ENCODE measurements around the gene TMBIM4. TPM values are rescaled to one million over a fixed set of nuclear protein-coding genes. Genes with fewer than 3 reads are reported as not detected.

Gene TMBIM4
- total and polyA plus RNA-seq, 4 donors: 124 to 236 (median 169) TPM

- H3K4me1 ChIP-seq (ENCODE audit: control insufficient read depth in 5 of 5, insufficient read depth in 5 of 5, low read length in 5 of 5): peaks cover 0 to 8% (median 1%) of the 10 kb centered on the region in 5 donors
- H3K9ac ChIP-seq (ENCODE audit: insufficient read depth in 1 of 2, low read length in 2 of 2): no peak overlapping the region
- no peaks in the 10 kb centered on the region for H3K27me3 ChIP-seq (ENCODE audit: control insufficient read depth in 3 of 3, insufficient read depth in 3 of 3, low read length in 2 of 3)
- DNase-seq: no peak
- no peaks in the 10 kb centered on the region for H3K9me3 ChIP-seq (ENCODE audit: control insufficient read depth in 4 of 4, insufficient read depth in 3 of 4, low read length in 3 of 4)
- TF ChIP-seq, protein P1, sequence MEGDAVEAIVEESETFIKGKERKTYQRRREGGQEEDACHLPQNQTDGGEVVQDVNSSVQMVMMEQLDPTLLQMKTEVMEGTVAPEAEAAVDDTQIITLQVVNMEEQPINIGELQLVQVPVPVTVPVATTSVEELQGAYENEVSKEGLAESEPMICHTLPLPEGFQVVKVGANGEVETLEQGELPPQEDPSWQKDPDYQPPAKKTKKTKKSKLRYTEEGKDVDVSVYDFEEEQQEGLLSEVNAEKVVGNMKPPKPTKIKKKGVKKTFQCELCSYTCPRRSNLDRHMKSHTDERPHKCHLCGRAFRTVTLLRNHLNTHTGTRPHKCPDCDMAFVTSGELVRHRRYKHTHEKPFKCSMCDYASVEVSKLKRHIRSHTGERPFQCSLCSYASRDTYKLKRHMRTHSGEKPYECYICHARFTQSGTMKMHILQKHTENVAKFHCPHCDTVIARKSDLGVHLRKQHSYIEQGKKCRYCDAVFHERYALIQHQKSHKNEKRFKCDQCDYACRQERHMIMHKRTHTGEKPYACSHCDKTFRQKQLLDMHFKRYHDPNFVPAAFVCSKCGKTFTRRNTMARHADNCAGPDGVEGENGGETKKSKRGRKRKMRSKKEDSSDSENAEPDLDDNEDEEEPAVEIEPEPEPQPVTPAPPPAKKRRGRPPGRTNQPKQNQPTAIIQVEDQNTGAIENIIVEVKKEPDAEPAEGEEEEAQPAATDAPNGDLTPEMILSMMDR (IDR thresholded peaks at IDR 0.05; ENCODE audit: control extremely low read depth, extremely low read depth): no peak
- ATAC-seq (ENCODE audit: insufficient read depth, low FRiP score): no peak
- H3K4me3 ChIP-seq: no peak overlapping the region
- WGBS, 2 donors: 53 to 69% methylated on average over 5 of the region's 5 CpGs
- H3K36me3 ChIP-seq (ENCODE audit: control insufficient read depth in 4 of 4, insufficient read depth in 4 of 4, low read length in 4 of 4): peaks cover 0 to 18% (median 2%) of the 10 kb centered on the region in 4 donors
- H3K27ac ChIP-seq (ENCODE audit: low read depth in 1 of 2, low read length in 1 of 2): peak overlapping the region in 1 of 2 donors; percentile 33
Observed at GRCh38 chr12:66149702-66150398, 19.9 kb downstream of the TMBIM4 start.

- H3K27me3 ChIP-seq (ENCODE audit: control insufficient read depth in 3 of 3, insufficient read depth in 3 of 3, low read length in 2 of 3): no peaks in the 10 kb centered on the region
- WGBS, 2 donors: 22 to 31% methylated on average over 7 of the region's 7 CpGs
- no peak overlapping the region for H3K4me3 ChIP-seq
- H3K4me1 ChIP-seq (ENCODE audit: control insufficient read depth in 5 of 5, insufficient read depth in 5 of 5, low read length in 5 of 5): peaks cover 0 to 13% (median 4%) of the 10 kb centered on the region in 5 donors
- TF ChIP-seq, protein P1 (IDR thresholded peaks at IDR 0.05; ENCODE audit: control extremely low read depth, extremely low read depth): no peak
- peaks cover 2 to 13% (median 7%) of the 10 kb centered on the region in 4 donors for H3K9me3 ChIP-seq (ENCODE audit: control insufficient read depth in 4 of 4, insufficient read depth in 3 of 4, low read length in 3 of 4)
- no peak overlapping the region for H3K9ac ChIP-seq (ENCODE audit: insufficient read depth in 1 of 2, low read length in 2 of 2)
- ATAC-seq (ENCODE audit: insufficient read depth, low FRiP score) (peak; percentile 92), DNase-seq (peak; percentile 71 to 93 (median 91))
- H3K27ac ChIP-seq (ENCODE audit: low read depth in 1 of 2, low read length in 1 of 2): peak overlapping the region in 1 of 2 donors; percentile 45
- H3K36me3 ChIP-seq (ENCODE audit: control insufficient read depth in 4 of 4, insufficient read depth in 4 of 4, low read length in 4 of 4): peaks cover 1 to 36% (median 19%) of the 10 kb centered on the region in 4 donors
Observed at GRCh38 chr12:66144791-66145754, 24.7 kb downstream of the TMBIM4 start.

GRCh38 chr12:66143868-66144267 is 25.9 kb downstream of the TMBIM4 start:
- Histone ChIP-seq H3K36me3 (ENCODE audit: control insufficient read depth in 4 of 4, insufficient read depth in 4 of 4, low read length in 4 of 4) (peaks cover 4 to 43% (median 20%) of the 10 kb centered on the region in 4 donors), H3K27me3 (ENCODE audit: control insufficient read depth in 3 of 3, insufficient read depth in 3 of 3, low read length in 2 of 3) (no peaks in the 10 kb centered on the region), H3K9ac (ENCODE audit: insufficient read depth in 1 of 2, low read length in 2 of 2) (no peak overlapping the region), H3K27ac (ENCODE audit: low read depth in 1 of 2, low read length in 1 of 2) (peak overlapping the region in 1 of 2 donors; percentile 66), H3K4me1 (ENCODE audit: control insufficient read depth in 5 of 5, insufficient read depth in 5 of 5, low read length in 5 of 5) (peaks cover 0 to 13% (median 4%) of the 10 kb centered on the region in 5 donors), H3K9me3 (ENCODE audit: control insufficient read depth in 4 of 4, insufficient read depth in 3 of 4, low read length in 3 of 4) (peaks cover 2 to 21% (median 10%) of the 10 kb centered on the region in 4 donors), H3K4me3 (no peak overlapping the region)
- 93 to 97% methylated on average over 1 of the region's 1 CpG for WGBS, 2 donors
- TF ChIP-seq, protein P1 (IDR thresholded peaks at IDR 0.05; ENCODE audit: control extremely low read depth, extremely low read depth): no peak
- DNase-seq (no peak), ATAC-seq (ENCODE audit: insufficient read depth, low FRiP score) (no peak)

Data from lung (tissue), 12 donors.